Activated CD8-positive, alpha-beta T cell treated with anti-CD3 and anti-CD28 coated beads, Interleukin-2, amount 10 ng/mL, durations not matched to agents 7 days and 5 days (primary cell): ENCODE results near the gene PEPD. TPM values are rescaled to one million over a fixed set of nuclear protein-coding genes. Genes with fewer than 3 reads are reported as not detected.

Experiments used
- ATAC-seq: fragments of 150-1000 bp; cut with Tn5 transposase; one replicate; pipeline ENCODE4 v1.10.0; 2021; ENCODE audit warnings: moderate library complexity
- CTCF ChIA-PET: fragments of 350-600 bp; sonication (Branson Sonifier 250); formaldehyde crosslinking; loops from one replicate; lab custom pipeline; 2021; ENCODE audit warnings: antibody characterized with exemption; lab: Charles Lee
- POLR2A ChIA-PET: fragments of 350-600 bp; sonication (Branson Sonifier 250); formaldehyde crosslinking; loops from one replicate; lab custom pipeline; 2021; ENCODE audit warnings: antibody characterized with exemption; lab: Charles Lee
- DNase-seq: peaks from one replicate; pipeline ENCODE4 v3.0.0-alpha.2; 2020
- H3K27ac Mint-ChIP-seq: one replicate; pipeline ENCODE4 v1.8.0; 2021; ENCODE audit warnings: mild to moderate bottlenecking, mixed read lengths
- H3K27me3 Mint-ChIP-seq: one replicate; pipeline ENCODE4 v1.8.0; 2021; ENCODE audit warnings: low read depth, mixed read lengths
- H3K36me3 Mint-ChIP-seq: one replicate; pipeline ENCODE4 v1.8.0; 2021; ENCODE audit warnings: low read depth, mixed read lengths
- H3K4me1 Mint-ChIP-seq: one replicate; pipeline ENCODE4 v1.8.0; 2021; ENCODE audit warnings: low read depth, mixed read lengths
- H3K4me3 Mint-ChIP-seq: one replicate; pipeline ENCODE4 v1.8.0; 2021; ENCODE audit warnings: mild to moderate bottlenecking, mixed read lengths
- H3K9me3 Mint-ChIP-seq: one replicate; pipeline ENCODE4 v1.8.0; 2022; ENCODE audit warnings: mixed read lengths; ENCODE audit not compliant: insufficient read depth
- total RNA-seq, 2 experiments: library from RNA; stranded (reverse); gene quantifications; one replicate each; pipeline ENCODE4 v1.2.3, GENCODE V29; 2021

The PEPD gene
- total RNA-seq, 2 experiments from 2014 or later = 27.9 to 30.5 TPM

GRCh38 chr19:33477781-33478180 is 43.8 kb downstream of the PEPD start:
- Mint-ChIP-seq H3K36me3 (peaks cover 3% of the 10 kb centered on the region), H3K9me3 (peaks cover 9% of the 10 kb centered on the region), H3K4me3 (no peak overlapping the region), H3K4me1 (peaks cover 5% of the 10 kb centered on the region), H3K27me3 (no peaks in the 10 kb centered on the region), H3K27ac (no peak overlapping the region)
- ChIA-PET POLR2A (no interaction called here), CTCF (no interaction called here)
- DNase-seq (no peak), ATAC-seq (no peak)

- no peak overlapping the region for H3K4me3 Mint-ChIP-seq
- ChIA-PET POLR2A (no interaction called here), CTCF (no interaction called here)
- H3K27ac Mint-ChIP-seq = no peak overlapping the region
- DNase-seq (no peak), ATAC-seq (no peak)
- H3K36me3 Mint-ChIP-seq = peaks cover 3% of the 10 kb centered on the region
- H3K4me1 Mint-ChIP-seq = peaks cover 5% of the 10 kb centered on the region
- H3K27me3 Mint-ChIP-seq = no peaks in the 10 kb centered on the region
- H3K9me3 Mint-ChIP-seq = peaks cover 6% of the 10 kb centered on the region
These were observed 45.4 kb downstream of the PEPD start for GRCh38 chr19:33476151-33476707.

DNA sequence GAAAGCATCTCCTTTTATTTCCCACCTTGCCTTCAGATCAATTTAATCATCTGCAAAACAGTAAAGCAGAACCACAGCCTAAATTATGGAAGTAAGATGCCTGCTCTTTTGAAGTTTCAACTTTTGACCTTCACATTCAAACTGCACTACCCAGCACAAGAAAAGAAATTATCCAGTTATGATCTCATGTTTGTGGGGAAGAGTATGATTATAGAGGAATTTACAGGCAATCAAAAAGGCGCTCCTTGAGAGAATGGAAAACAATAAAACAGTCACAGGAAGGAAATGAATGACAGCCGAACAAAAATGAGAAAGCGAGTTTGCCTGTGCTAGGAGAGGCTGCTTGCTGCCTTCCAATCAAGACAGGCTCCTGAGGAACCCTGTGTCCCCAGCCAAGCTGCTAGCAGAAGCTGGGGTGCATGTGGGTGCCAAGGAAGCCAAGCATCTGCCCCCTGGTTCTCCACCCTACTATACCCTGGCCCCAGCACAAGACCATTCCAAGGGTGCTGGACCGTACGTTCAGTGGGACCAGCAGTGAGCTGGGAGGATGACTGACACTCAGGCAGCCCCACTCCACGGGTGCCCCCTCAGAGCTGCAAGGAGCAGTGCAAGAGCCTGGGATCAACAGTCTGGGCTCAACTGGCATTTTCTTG is 47.8 kb downstream of the PEPD start:
- Mint-ChIP-seq H3K4me3 (no peak overlapping the region), H3K9me3 (no peaks in the 10 kb centered on the region), H3K27ac (no peak overlapping the region), H3K4me1 (peaks cover 11% of the 10 kb centered on the region), H3K36me3 (no peaks in the 10 kb centered on the region), H3K27me3 (no peaks in the 10 kb centered on the region)
- CTCF ChIA-PET = no interaction called here
- POLR2A ChIA-PET = no interaction called here
- no peak for ATAC-seq
- DNase-seq = no peak

DNA sequence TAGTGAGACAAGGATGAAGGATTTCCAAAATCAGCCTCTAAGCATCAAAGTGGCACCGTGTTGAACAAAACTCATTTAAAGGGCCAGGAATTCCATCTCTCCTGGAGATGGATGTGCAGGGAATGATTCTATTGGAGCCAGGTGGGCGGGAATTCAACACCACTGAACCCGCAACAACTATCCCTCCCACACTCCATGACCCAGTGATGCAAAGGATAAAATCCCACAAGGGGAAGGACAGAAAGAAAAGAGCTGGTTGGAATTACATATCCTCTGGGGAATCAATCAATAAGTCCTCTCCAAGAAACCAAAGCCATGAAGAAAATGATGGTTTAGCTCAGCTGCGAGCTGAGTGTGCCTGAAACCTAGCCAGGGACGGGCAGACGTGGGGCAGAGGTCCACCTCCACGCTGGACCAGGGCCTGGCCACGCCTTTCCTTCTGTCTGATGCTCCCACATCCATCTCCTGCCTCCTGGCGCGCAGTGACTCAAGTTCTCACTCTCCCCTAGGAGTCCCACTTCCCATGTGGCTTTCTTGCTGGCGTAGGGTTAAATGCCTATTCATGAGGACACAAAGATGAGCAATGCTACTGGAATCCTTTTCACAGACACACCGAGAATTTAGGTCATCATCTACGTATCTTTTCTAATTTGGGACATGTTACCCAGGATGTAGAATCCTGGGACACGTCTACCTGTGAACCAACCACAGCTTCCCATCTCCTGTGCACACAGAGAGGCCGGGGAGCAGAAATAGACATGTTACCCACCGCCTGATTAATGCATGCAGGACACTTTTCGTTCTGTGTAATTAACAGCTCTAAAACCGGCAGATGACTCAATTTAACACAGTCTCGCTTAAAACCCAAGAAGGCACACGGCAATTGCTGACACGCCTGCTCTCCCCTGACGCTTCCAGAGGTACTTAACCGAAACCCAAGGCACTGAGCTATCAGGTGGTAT is 48.6 kb downstream of the PEPD start:
- Mint-ChIP-seq H3K36me3 (no peaks in the 10 kb centered on the region), H3K9me3 (no peaks in the 10 kb centered on the region), H3K27me3 (no peaks in the 10 kb centered on the region), H3K4me1 (peaks cover 11% of the 10 kb centered on the region), H3K4me3 (no peak overlapping the region), H3K27ac (no peak overlapping the region)
- DNase-seq (no peak), ATAC-seq (no peak)
- CTCF ChIA-PET = no interaction called here
- POLR2A ChIA-PET = no interaction called here

- peaks cover 11% of the 10 kb centered on the region for H3K4me1 Mint-ChIP-seq
- no peak overlapping the region for H3K27ac Mint-ChIP-seq
- POLR2A ChIA-PET = no interaction called here
- no peaks in the 10 kb centered on the region for H3K36me3 Mint-ChIP-seq
- H3K4me3 Mint-ChIP-seq = no peak overlapping the region
- H3K27me3 Mint-ChIP-seq = no peaks in the 10 kb centered on the region
- CTCF ChIA-PET = no interaction called here
- DNase-seq = no peak
- no peaks in the 10 kb centered on the region for H3K9me3 Mint-ChIP-seq
- ATAC-seq = no peak
These were observed 49.4 kb downstream of the PEPD start for GRCh38 chr19:33472226-33472625.

- Mint-ChIP-seq H3K27ac (no peak overlapping the region), H3K27me3 (no peaks in the 10 kb centered on the region), H3K36me3 (no peaks in the 10 kb centered on the region), H3K4me1 (peaks cover 11% of the 10 kb centered on the region), H3K9me3 (no peaks in the 10 kb centered on the region), H3K4me3 (no peak overlapping the region)
- DNase-seq (no peak), ATAC-seq (no peak)
- ChIA-PET POLR2A (no interaction called here), CTCF (no interaction called here)
These were observed 50.2 kb downstream of the PEPD start for GRCh38 chr19:33471111-33471996.

- ChIA-PET CTCF (no interaction called here), POLR2A (no interaction called here)
- ATAC-seq (no peak), DNase-seq (no peak)
- no peak overlapping the region for H3K27ac Mint-ChIP-seq
- peaks cover 11% of the 10 kb centered on the region for H3K4me1 Mint-ChIP-seq
- H3K36me3 Mint-ChIP-seq = no peaks in the 10 kb centered on the region
- H3K4me3 Mint-ChIP-seq = no peak overlapping the region
- no peaks in the 10 kb centered on the region for H3K9me3 Mint-ChIP-seq
- no peaks in the 10 kb centered on the region for H3K27me3 Mint-ChIP-seq
These were observed 50.9 kb downstream of the PEPD start for GRCh38 chr19:33470686-33471085.

DNA sequence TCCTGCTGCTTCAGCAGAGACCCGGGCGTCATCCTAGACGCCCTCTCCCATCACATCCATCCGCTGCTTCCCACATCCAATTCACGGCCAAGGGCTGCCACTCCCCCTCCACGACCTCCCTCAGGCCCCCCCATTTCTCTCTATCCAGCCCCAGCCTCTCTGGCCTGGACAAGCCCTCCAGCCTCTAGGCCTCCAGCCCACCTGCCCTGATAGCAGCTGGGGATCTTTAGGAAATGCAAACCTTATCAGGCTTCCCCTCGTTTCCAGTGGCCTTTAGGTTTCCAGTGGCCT is 51.6 kb downstream of the PEPD start:
- CTCF ChIA-PET = no interaction called here
- POLR2A ChIA-PET = no interaction called here
- H3K27ac Mint-ChIP-seq = no peak overlapping the region
- no peaks in the 10 kb centered on the region for H3K27me3 Mint-ChIP-seq
- ATAC-seq (no peak), DNase-seq (no peak)
- no peaks in the 10 kb centered on the region for H3K36me3 Mint-ChIP-seq
- H3K4me1 Mint-ChIP-seq = peaks cover 10% of the 10 kb centered on the region
- no peaks in the 10 kb centered on the region for H3K9me3 Mint-ChIP-seq
- H3K4me3 Mint-ChIP-seq = no peak overlapping the region

DNA sequence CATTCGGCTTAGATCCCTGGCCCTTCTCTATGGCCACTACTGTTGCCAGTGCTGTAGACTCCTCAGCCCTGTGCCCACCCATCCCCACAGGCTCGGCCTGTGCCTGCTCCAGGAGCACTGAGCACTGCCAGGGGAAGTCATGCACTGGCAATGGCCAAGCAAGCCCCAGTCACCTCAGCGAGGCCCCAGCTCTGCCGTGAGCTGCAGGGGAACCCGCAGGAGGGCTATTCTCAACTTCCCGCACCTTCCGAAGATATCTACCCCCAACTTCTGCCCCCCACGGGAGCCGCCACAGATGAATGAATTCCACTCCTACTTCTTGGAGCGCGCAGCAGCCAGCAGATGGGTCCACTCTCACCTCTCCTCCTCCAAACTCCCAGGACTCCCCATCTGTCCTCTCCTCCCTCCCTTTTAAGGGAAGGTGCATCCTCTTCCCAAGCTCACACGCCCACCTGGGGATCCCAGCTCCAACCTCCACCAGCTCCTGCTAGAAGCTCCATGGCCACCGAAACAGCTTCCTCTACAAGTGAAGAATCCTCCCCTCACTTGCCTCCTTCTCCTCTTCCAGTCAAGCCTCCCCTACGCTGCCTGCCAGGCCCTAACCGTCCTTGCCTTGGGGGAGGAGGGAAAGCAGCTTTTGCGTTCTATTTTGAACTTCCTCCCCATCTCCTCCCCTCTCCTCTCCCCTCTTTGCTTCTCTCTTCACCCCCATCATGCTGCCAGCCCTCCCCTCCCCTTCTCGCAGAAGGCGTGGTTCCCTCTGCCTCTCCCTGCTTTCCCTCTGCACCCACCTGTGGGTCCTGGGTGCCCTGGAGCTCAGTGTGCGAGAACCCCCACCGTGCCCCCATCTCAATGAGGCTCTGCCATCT is 52.2 kb downstream of the PEPD start:
- Mint-ChIP-seq H3K36me3 (no peaks in the 10 kb centered on the region), H3K9me3 (no peaks in the 10 kb centered on the region), H3K27me3 (no peaks in the 10 kb centered on the region), H3K27ac (no peak overlapping the region), H3K4me3 (no peak overlapping the region), H3K4me1 (peaks cover 6% of the 10 kb centered on the region)
- ChIA-PET CTCF (no interaction called here), POLR2A (no interaction called here)
- ATAC-seq (no peak), DNase-seq (no peak)

DNA sequence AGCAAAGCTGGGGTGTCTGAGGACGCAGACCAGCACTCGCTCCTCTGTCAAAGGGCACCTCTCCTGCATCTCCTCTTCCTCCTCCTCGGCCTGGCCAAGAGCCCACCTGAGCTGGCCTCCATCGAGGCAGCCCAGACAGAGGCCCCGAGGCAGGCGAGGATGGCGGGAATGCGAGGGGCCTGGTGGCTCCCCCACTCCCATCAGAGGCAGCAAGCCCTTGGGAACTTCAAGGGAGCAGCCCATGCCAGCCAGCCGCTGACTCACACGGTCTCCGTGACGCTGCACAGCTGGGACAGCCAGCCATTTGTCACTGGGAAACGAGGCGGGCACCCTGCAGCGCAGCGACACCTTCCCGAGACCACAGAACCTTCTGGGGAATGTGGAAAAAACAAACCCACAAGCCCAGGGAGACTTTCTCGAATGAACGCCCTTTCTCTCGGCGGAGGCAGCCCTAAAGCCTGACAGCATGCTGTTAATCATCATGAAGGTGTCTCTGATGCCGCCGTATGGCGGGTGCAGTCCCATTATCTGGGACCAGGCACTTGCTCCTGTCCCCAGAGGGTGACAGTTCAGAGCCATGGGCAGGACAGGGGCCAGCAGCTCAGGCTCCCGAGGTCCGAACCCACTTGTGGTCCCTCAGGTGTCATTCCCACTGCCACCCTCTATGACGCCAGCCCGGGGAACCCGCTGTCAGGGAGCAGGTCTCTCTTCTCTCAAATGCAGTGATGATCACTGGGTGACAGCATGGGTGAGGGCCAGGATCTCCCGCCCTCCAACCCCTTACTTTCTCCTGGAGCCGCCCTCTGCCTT is 53.0 kb downstream of the PEPD start:
- peaks cover 6% of the 10 kb centered on the region for H3K4me1 Mint-ChIP-seq
- DNase-seq (no peak), ATAC-seq (no peak)
- H3K27ac Mint-ChIP-seq = no peak overlapping the region
- H3K36me3 Mint-ChIP-seq = no peaks in the 10 kb centered on the region
- no peaks in the 10 kb centered on the region for H3K9me3 Mint-ChIP-seq
- POLR2A ChIA-PET = no interaction called here
- CTCF ChIA-PET = no interaction called here
- H3K27me3 Mint-ChIP-seq = no peaks in the 10 kb centered on the region
- H3K4me3 Mint-ChIP-seq = no peak overlapping the region
